D721Med (cell line): ENCODE results near the gene COPS3.

Source experiments
- DNase-seq: peaks from one replicate; pipeline ENCODE4 v3.0.0; 2011; ENCODE audit warnings: low spot score; ENCODE audit not compliant: insufficient read length
- FAIRE-seq: peaks from 2 replicates; lab custom pipeline; 2011; peaks lifted over from hg19 to GRCh38; lab: Jason Lieb, UNC
- TF ChIP-seq, protein P1 (sequence below): IDR thresholded peaks from 2 replicates; pipeline ENCODE4 v1.5.1; 2012; ENCODE audit warnings: mild to moderate bottlenecking, control low read depth; ENCODE audit not compliant: insufficient read depth; ENCODE audit errors: missing control alignments

Gene COPS3

GRCh38 chr17:17322516-17323510 is 41.8 kb upstream of the COPS3 start:
- no peak for DNase-seq
- TF ChIP-seq, protein P1, sequence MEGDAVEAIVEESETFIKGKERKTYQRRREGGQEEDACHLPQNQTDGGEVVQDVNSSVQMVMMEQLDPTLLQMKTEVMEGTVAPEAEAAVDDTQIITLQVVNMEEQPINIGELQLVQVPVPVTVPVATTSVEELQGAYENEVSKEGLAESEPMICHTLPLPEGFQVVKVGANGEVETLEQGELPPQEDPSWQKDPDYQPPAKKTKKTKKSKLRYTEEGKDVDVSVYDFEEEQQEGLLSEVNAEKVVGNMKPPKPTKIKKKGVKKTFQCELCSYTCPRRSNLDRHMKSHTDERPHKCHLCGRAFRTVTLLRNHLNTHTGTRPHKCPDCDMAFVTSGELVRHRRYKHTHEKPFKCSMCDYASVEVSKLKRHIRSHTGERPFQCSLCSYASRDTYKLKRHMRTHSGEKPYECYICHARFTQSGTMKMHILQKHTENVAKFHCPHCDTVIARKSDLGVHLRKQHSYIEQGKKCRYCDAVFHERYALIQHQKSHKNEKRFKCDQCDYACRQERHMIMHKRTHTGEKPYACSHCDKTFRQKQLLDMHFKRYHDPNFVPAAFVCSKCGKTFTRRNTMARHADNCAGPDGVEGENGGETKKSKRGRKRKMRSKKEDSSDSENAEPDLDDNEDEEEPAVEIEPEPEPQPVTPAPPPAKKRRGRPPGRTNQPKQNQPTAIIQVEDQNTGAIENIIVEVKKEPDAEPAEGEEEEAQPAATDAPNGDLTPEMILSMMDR = no peak
- FAIRE-seq = no peak

GRCh38 chr17:17321356-17322025 is 40.4 kb upstream of the COPS3 start:
- FAIRE-seq (no peak), DNase-seq (no peak)
- TF ChIP-seq, protein P1 = no peak

DNA sequence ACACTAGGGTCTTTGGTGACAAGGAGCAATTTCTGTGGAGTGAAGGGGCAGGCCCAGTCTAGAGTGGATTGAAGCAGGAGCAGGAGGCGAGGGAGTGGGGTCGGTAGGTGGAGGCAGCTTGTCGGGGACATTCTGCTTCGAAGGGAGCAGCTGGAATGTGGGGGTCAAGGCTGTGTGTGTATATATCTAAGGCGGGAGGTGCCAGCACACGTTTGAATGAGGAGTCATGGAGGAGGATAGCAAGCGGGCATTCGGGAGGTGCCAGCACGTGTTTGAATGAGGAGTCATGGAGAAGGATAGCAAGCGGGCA is 39.8 kb upstream of the COPS3 start:
- TF ChIP-seq, protein P1 = no peak
- FAIRE-seq = no peak
- DNase-seq = no peak

DNA sequence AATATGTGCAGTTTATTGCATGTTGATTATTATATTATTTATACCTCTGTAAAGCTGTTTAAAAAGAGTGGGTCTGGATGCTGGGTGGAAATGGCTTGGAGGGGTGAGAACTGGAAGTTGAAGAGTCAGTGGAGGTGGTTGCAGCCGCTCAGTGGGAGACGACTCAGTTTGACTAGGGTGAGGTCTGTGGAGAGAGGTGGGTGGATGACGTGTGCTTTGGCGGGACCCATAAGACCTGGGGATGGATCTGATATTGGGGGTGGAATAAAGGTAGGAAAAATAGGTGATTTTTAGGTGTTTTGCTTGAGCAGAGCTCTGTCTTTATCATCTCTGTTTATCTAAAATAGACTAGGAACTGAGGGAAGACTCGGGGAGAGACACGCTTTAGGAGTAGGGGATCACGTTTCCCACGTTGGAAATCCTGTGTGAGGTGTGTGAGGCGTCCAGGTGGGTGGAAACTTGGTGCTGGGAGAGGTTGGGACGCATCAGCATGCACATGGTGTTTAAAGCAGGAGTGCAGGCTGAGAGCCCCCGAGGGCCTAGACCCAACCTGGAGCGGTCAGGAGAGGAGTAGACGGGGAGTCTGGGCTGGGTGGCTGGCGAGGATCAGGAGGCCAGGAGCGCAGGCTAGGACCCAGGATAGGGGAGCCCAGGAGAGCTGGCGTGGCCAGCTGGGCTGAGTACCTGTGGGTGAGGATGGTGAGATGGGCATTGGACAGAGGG is 39.3 kb upstream of the COPS3 start:
- FAIRE-seq (no peak), DNase-seq (no peak)

GRCh38 chr17:17315142-17315821 is 34.2 kb upstream of the COPS3 start:
- FAIRE-seq (no peak), DNase-seq (no peak)
- TF ChIP-seq, protein P1 = no peak

More for the DNA sequence above, 39.3 kb upstream of the COPS3 start:
- TF ChIP-seq, protein P1 = no peak

- TF ChIP-seq, protein P1 = no peak
- DNase-seq (no peak), FAIRE-seq (no peak)
Measured at GRCh38 chr17:17314501-17315071, 33.5 kb upstream of the COPS3 start.
